K562 (cell line): ENCODE results near the gene CHST14. TPM values are rescaled to one million over a fixed set of nuclear protein-coding genes. Genes with fewer than 3 reads are reported as not detected.

Experiments used
- ADNP ChIP-seq: fragments of 200-800 bp; sonication (Bioruptor generic); IDR thresholded peaks from 2 replicates; pipeline ENCODE4 v1.6.1; 2016; ENCODE audit warnings: missing genetic modification characterization, missing compliant biosample characterization
- CREBBP ChIP-seq: IDR thresholded peaks from one replicate; pipeline ENCODE4 v1.6.1; 2012; ENCODE audit warnings: low read depth, mild to moderate bottlenecking, control low read depth, inconsistent platforms, low read length
- GATAD2A ChIP-seq: fragments of 450-650 bp; IDR thresholded peaks from 2 replicates; pipeline ENCODE4 v1.6.1; 2017
- PHB ChIP-seq: fragments of 250-450 bp; sonication (Bioruptor Pico); IDR thresholded peaks from 2 replicates; pipeline ENCODE4 v1.5.0; 2021
- RFX5 ChIP-seq: IDR thresholded peaks from 2 replicates; pipeline ENCODE4 v1.6.1; 2011; ENCODE audit warnings: low read depth, mild to moderate bottlenecking, improper control_type of control experiment, low read length
- SIRT6 ChIP-seq: IDR thresholded peaks from one replicate; pipeline ENCODE4 v1.6.1; 2012; ENCODE audit warnings: low read depth, mild to moderate bottlenecking, control low read depth, inconsistent platforms, low read length, moderate library complexity
- SLC30A9 ChIP-seq: fragments of 250-450 bp; sonication (Bioruptor Pico); IDR thresholded peaks from 2 replicates; pipeline ENCODE4 v1.8.0; 2022; ENCODE audit warnings: mild to moderate bottlenecking, moderate library complexity
- ZBED1 ChIP-seq: IDR thresholded peaks from 2 replicates; pipeline ENCODE4 v1.6.1; 2014
- ZNF77 ChIP-seq: fragments of 250-450 bp; sonication (Bioruptor Pico); IDR thresholded peaks from 2 replicates; pipeline ENCODE4 v1.5.0; 2020
- polyA plus RNA-seq, 8 experiments: library from polyadenylated mRNA; depleted of rRNA in 4 of 8; stranded (reverse) in 5 of 8; unstranded in 3 of 8; fragments of >200 nt; fragmentation: Nextera tagmentation in 2 of 8; fragmentation: Illumina TruSeq in 1 of 8; extraction: Ambion mirVana in 2 of 8; extraction: Trizol in 1 of 8; gene quantifications; 2 replicates each; pipeline versions ENCODE4 v1.2.1 to v1.2.3, GENCODE V29; 2011 to 2014; ENCODE audit warnings: inconsistent platforms in 1 of 8, missing spikeins in 1 of 8
- total RNA-seq, 7 experiments: library from RNA; depleted of rRNA in 6 of 7; stranded (reverse); fragments of >200 nt in 6 of 7; fragmentation: Illumina TruSeq in 2 of 7; extraction: Trizol in 2 of 7; gene quantifications; 2 replicates each; pipeline versions ENCODE4 v1.2.1 to v1.2.3, GENCODE V29; 2011 to 2021; ENCODE audit warnings: low replicate concordance in 1 of 7
- TF ChIP-seq, protein P1 (sequence below): fragments of 450-650 bp; IDR thresholded peaks from 2 replicates; pipeline ENCODE4 v1.6.1; 2016; ENCODE audit warnings: low read depth, mild to moderate bottlenecking, moderate library complexity
- TF ChIP-seq, protein P2 (sequence below): fragments of 250-450 bp; sonication (Bioruptor Pico); IDR thresholded peaks from 2 replicates; pipeline ENCODE4 v1.8.0; 2021; ENCODE audit warnings: mild to moderate bottlenecking, moderate library complexity
- TF ChIP-seq, protein P3 (sequence below), 3 experiments: fragments of 200-800 bp in 1 of 3; sonication (Bioruptor generic) in 1 of 3; sonication (generic) in 1 of 3; formaldehyde crosslinking in 1 of 3; IDR thresholded peaks; 2 replicates each; pipeline versions ENCODE4 v1.6.1 to v1.8.0; 2016 to 2022; ENCODE audit warnings: mild to moderate bottlenecking in 2 of 3, missing compliant biosample characterization in 2 of 3, missing genetic modification characterization in 2 of 3, missing genetic modification reagents in 1 of 3
- TF ChIP-seq, protein P4 (sequence below), 2 experiments: fragments of 150-350 bp in 1 of 2; IDR thresholded peaks; 2 replicates each; pipeline ENCODE4 v1.6.1; 2012 to 2016; ENCODE audit warnings: low read depth in 2 of 2, low read length in 2 of 2, mild to moderate bottlenecking in 1 of 2, moderate library complexity in 1 of 2
- TF ChIP-seq, protein P5 (sequence below): sonication (generic); formaldehyde crosslinking; IDR thresholded peaks from 2 replicates; pipeline ENCODE4 v1.9.0; 2022; ENCODE audit warnings: mild to moderate bottlenecking, missing genetic modification reagents
- TF ChIP-seq, protein P6 (sequence below): sonication (generic); formaldehyde crosslinking; IDR thresholded peaks from 2 replicates; pipeline ENCODE4 v1.8.0; 2022; ENCODE audit warnings: missing genetic modification reagents, mild to moderate bottlenecking, moderate library complexity, borderline replicate concordance
- TF ChIP-seq, protein P7 (sequence below): fragments of 450-650 bp; IDR thresholded peaks from 2 replicates; pipeline ENCODE4 v1.7.1; 2018; ENCODE audit warnings: mild to moderate bottlenecking, low read depth; ENCODE audit not compliant: partially characterized antibody

CHST14 gene
- total and polyA plus RNA-seq, 9 of the 15 experiments (the other 6 are each of a cell fraction or from before 2014, with no cell fraction given), result 1.6 to 12.1 (median 4.5) TPM

DNA sequence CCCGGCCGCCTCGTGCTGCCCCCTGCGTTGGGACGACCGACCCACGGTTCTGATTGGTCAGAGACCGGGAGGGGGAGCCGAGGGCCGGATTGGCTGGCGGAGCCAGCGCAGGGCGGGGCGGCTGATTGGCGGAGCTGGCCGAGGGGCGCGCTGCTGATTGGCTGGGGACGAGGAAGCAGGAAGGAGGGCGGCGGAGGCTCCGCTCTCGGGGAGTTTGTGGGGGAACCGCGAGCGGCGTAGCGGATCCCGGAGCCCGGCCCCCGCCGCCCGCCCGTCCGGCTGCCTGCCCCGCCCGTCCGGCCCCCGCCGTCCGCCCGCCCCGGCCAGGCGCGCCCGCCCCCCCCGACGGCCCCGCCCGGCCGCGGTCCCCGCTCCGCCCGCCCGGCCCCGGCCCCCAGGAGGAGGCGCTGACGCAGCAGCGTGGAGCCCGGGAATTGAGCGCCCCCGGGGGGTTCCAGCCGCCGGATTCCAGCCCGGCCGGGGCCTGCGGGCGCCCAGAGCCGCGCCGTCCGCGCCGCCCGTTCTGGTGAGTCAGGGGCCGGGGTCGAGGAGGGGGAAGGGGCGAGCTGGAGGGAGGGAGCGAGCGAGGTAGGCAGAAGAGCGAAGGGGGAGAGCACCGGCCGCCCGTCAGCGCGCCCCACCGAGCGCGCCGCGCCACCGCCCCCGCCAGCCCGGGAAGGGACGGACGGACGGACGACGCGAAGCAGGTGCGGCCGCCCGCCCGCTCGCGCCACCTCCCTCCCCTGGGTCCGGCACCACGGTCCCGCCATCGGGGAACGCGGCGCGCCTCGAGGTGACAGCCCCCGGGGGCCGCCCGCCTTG, 29.8 kb upstream of the CHST14 start, which contains the start of gene BAHD1 (continued):
- TF ChIP-seq SIRT6 (no peak), ZBED1 (no peak), ZNF77 (CRISPR knock-in tag) (no peak), PHB (CRISPR knock-in tag) (no peak), SLC30A9 (CRISPR knock-in tag) (no peak), ADNP (tag) (no peak), GATAD2A (no peak), CREBBP (no peak), RFX5 (no peak)
- TF ChIP-seq, protein P1, sequence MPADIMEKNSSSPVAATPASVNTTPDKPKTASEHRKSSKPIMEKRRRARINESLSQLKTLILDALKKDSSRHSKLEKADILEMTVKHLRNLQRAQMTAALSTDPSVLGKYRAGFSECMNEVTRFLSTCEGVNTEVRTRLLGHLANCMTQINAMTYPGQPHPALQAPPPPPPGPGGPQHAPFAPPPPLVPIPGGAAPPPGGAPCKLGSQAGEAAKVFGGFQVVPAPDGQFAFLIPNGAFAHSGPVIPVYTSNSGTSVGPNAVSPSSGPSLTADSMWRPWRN, result no peak
- TF ChIP-seq, protein P2, sequence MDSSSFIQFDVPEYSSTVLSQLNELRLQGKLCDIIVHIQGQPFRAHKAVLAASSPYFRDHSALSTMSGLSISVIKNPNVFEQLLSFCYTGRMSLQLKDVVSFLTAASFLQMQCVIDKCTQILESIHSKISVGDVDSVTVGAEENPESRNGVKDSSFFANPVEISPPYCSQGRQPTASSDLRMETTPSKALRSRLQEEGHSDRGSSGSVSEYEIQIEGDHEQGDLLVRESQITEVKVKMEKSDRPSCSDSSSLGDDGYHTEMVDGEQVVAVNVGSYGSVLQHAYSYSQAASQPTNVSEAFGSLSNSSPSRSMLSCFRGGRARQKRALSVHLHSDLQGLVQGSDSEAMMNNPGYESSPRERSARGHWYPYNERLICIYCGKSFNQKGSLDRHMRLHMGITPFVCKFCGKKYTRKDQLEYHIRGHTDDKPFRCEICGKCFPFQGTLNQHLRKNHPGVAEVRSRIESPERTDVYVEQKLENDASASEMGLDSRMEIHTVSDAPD (CRISPR knock-in tag), result no peak
- TF ChIP-seq, protein P3, sequence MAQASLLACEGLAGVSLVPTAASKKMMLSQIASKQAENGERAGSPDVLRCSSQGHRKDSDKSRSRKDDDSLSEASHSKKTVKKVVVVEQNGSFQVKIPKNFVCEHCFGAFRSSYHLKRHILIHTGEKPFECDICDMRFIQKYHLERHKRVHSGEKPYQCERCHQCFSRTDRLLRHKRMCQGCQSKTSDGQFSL (CRISPR knock-in tag; IDR thresholded peaks at IDR 0.05), result no peak
- TF ChIP-seq, protein P3 (tag; IDR thresholded peaks at IDR 0.05), result peak in 1 of 2 experiments; percentile 18; a peak in 1 of 4 replicates
- TF ChIP-seq, protein P4, sequence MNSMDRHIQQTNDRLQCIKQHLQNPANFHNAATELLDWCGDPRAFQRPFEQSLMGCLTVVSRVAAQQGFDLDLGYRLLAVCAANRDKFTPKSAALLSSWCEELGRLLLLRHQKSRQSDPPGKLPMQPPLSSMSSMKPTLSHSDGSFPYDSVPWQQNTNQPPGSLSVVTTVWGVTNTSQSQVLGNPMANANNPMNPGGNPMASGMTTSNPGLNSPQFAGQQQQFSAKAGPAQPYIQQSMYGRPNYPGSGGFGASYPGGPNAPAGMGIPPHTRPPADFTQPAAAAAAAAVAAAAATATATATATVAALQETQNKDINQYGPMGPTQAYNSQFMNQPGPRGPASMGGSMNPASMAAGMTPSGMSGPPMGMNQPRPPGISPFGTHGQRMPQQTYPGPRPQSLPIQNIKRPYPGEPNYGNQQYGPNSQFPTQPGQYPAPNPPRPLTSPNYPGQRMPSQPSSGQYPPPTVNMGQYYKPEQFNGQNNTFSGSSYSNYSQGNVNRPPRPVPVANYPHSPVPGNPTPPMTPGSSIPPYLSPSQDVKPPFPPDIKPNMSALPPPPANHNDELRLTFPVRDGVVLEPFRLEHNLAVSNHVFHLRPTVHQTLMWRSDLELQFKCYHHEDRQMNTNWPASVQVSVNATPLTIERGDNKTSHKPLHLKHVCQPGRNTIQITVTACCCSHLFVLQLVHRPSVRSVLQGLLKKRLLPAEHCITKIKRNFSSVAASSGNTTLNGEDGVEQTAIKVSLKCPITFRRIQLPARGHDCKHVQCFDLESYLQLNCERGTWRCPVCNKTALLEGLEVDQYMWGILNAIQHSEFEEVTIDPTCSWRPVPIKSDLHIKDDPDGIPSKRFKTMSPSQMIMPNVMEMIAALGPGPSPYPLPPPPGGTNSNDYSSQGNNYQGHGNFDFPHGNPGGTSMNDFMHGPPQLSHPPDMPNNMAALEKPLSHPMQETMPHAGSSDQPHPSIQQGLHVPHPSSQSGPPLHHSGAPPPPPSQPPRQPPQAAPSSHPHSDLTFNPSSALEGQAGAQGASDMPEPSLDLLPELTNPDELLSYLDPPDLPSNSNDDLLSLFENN (IDR thresholded peaks at IDR 0.05; ENCODE audit: low read depth in 2 of 2, low read length in 2 of 2), result no peak
- TF ChIP-seq, protein P5, sequence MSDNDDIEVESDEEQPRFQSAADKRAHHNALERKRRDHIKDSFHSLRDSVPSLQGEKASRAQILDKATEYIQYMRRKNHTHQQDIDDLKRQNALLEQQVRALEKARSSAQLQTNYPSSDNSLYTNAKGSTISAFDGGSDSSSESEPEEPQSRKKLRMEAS (CRISPR knock-in tag), result peak; percentile 51
- TF ChIP-seq, protein P6, sequence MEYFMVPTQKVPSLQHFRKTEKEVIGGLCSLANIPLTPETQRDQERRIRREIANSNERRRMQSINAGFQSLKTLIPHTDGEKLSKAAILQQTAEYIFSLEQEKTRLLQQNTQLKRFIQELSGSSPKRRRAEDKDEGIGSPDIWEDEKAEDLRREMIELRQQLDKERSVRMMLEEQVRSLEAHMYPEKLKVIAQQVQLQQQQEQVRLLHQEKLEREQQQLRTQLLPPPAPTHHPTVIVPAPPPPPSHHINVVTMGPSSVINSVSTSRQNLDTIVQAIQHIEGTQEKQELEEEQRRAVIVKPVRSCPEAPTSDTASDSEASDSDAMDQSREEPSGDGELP (CRISPR knock-in tag), result no peak
- TF ChIP-seq, protein P7, sequence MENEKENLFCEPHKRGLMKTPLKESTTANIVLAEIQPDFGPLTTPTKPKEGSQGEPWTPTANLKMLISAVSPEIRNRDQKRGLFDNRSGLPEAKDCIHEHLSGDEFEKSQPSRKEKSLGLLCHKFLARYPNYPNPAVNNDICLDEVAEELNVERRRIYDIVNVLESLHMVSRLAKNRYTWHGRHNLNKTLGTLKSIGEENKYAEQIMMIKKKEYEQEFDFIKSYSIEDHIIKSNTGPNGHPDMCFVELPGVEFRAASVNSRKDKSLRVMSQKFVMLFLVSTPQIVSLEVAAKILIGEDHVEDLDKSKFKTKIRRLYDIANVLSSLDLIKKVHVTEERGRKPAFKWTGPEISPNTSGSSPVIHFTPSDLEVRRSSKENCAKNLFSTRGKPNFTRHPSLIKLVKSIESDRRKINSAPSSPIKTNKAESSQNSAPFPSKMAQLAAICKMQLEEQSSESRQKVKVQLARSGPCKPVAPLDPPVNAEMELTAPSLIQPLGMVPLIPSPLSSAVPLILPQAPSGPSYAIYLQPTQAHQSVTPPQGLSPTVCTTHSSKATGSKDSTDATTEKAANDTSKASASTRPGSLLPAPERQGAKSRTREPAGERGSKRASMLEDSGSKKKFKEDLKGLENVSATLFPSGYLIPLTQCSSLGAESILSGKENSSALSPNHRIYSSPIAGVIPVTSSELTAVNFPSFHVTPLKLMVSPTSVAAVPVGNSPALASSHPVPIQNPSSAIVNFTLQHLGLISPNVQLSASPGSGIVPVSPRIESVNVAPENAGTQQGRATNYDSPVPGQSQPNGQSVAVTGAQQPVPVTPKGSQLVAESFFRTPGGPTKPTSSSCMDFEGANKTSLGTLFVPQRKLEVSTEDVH, result peak; percentile 36
